ENCODE data around the gene OTOF.

OTOF gene

DNA sequence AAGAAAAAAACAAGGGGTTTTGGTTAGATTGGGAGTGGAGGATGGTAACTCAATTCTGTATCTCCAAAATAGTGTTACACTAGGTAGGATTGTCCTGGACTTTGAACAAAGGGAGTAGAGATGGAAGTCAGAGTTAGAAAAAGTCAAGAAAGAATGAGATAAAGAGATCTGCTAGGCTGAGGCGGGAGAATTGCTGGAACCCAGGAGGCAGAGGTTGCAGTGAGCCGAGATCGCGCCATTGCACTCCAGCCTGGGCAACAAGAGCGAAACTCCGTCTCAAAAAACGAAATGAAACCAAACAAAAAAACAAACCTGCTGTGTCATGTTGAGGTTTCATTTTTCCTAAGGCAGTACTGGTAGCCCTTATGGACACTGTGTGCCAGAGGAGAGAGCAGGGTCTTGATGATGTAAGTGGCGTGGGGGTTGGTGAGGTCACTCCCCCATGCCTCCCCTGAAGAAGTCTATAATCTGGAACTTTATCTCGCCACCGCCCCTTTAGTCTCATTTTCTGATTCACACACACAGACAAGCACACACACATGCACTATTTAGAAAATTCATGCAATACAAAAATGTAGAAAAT lies 65.7 kb downstream of the OTOF start:
- H3K4me1 ChIP-seq (ENCODE audit: control insufficient read depth, insufficient read depth, low read length), result no peaks in the 10 kb centered on the region
- H3K36me3 ChIP-seq (ENCODE audit: insufficient read depth, low read length), result no peaks in the 10 kb centered on the region
- no peak overlapping the region for H3K9ac ChIP-seq (ENCODE audit: low read depth, low read length)
- H3K27me3 ChIP-seq (ENCODE audit: control insufficient read depth, insufficient read depth, low read length), result peaks cover 17% of the 10 kb centered on the region
- no peaks in the 10 kb centered on the region for H3K9me3 ChIP-seq (replicated peaks; ENCODE audit: low read length)
- H3K4me2 ChIP-seq (ENCODE audit: low read length), result no peak overlapping the region
- no peak overlapping the region for H3K4me3 ChIP-seq (ENCODE audit: low read length)

- H3K4me3 ChIP-seq (ENCODE audit: low read length), result no peak overlapping the region
- no peaks in the 10 kb centered on the region for H3K4me1 ChIP-seq (ENCODE audit: control insufficient read depth, insufficient read depth, low read length)
- H3K9ac ChIP-seq (ENCODE audit: low read depth, low read length), result no peak overlapping the region
- peaks cover 20% of the 10 kb centered on the region for H3K27me3 ChIP-seq (ENCODE audit: control insufficient read depth, insufficient read depth, low read length)
- H3K36me3 ChIP-seq (ENCODE audit: insufficient read depth, low read length), result no peaks in the 10 kb centered on the region
- H3K9me3 ChIP-seq (replicated peaks; ENCODE audit: low read length), result no peaks in the 10 kb centered on the region
- no peak overlapping the region for H3K4me2 ChIP-seq (ENCODE audit: low read length)
Measured at GRCh38 chr2:26411419-26411818, 66.5 kb downstream of the OTOF start.

DNA sequence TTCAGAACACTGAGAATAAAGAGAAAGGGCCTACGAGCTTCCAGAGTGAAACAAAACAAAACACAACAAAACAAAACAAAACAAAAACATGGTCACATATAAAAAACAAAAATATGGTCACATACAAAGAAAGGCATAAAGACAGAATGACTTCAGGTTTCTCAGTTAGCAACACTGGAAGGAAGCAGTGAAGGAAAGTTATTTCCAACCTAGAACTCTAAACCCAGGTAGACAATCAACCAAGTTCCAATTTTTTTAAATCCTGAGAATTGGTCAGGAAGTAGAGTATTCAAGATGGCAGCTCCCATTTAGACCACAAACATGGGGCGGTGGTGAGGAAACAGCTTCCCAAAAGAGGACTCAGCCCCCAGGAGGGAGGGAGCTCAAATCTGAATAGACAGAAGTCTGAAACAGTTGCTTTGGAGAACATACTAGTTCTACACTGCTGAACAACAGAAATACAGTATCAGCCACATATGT lies 67.1 kb downstream of the OTOF start:
- Histone ChIP-seq H3K9ac (ENCODE audit: low read depth, low read length) (no peak overlapping the region), H3K4me1 (ENCODE audit: control insufficient read depth, insufficient read depth, low read length) (no peaks in the 10 kb centered on the region), H3K4me3 (ENCODE audit: low read length) (no peak overlapping the region), H3K4me2 (ENCODE audit: low read length) (no peak overlapping the region), H3K27me3 (ENCODE audit: control insufficient read depth, insufficient read depth, low read length) (peaks cover 20% of the 10 kb centered on the region), H3K9me3 (replicated peaks; ENCODE audit: low read length) (no peaks in the 10 kb centered on the region), H3K36me3 (ENCODE audit: insufficient read depth, low read length) (no peaks in the 10 kb centered on the region)

DNA sequence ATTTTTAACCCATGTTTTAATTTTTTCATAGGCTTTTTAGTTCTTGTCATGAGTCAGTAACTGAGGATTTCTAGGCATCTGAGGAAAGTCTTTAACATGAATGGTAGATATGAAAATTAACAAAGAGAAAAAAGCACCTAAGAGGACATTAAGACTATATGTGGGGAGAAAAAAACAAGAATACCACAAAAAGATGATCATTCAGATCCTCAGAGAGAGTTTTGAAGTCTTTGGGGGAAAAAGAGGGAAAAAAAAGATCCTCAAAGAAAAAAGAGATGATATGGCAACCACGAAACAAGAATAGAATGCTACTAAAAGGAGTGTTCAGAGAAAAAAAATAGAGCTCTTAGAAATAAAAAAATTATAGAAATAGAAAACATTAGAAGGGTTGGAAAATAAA lies 68.1 kb downstream of the OTOF start:
- no peak overlapping the region for H3K9ac ChIP-seq (ENCODE audit: low read depth, low read length)
- H3K36me3 ChIP-seq (ENCODE audit: insufficient read depth, low read length), result no peaks in the 10 kb centered on the region
- no peaks in the 10 kb centered on the region for H3K9me3 ChIP-seq (replicated peaks; ENCODE audit: low read length)

DNA sequence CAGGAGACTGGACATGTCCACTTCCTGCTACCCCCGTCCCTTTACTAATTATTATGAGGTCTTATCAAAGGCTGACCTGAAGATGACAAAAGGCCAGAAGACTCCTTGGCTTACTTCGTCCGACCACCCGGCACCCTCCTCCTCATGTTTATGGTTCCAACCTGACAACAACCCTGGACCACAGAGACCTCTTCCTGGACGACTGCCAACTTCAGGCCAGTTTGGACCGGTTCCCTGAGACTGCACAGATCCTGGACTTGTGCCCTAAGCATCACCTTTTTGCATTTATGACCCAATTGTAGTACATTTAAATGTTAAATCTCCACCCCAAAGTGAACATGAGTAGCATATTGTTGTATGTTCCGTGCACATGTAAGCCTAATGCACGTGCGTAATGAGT lies 70.4 kb downstream of the OTOF start:
- no peak overlapping the region for H3K4me2 ChIP-seq (ENCODE audit: low read length)

More for the DNA sequence above, 68.1 kb downstream of the OTOF start:
- H3K4me2 ChIP-seq (ENCODE audit: low read length), result no peak overlapping the region
- no peaks in the 10 kb centered on the region for H3K4me1 ChIP-seq (ENCODE audit: control insufficient read depth, insufficient read depth, low read length)
- H3K4me3 ChIP-seq (ENCODE audit: low read length), result no peak overlapping the region
- peaks cover 20% of the 10 kb centered on the region for H3K27me3 ChIP-seq (ENCODE audit: control insufficient read depth, insufficient read depth, low read length)

More for the DNA sequence above, 70.4 kb downstream of the OTOF start:
- no peaks in the 10 kb centered on the region for H3K9me3 ChIP-seq (replicated peaks; ENCODE audit: low read length)
- no peak overlapping the region for H3K4me3 ChIP-seq (ENCODE audit: low read length)
- H3K4me1 ChIP-seq (ENCODE audit: control insufficient read depth, insufficient read depth, low read length), result no peaks in the 10 kb centered on the region
- H3K9ac ChIP-seq (ENCODE audit: low read depth, low read length), result no peak overlapping the region
- no peaks in the 10 kb centered on the region for H3K36me3 ChIP-seq (ENCODE audit: insufficient read depth, low read length)
- peaks cover 20% of the 10 kb centered on the region for H3K27me3 ChIP-seq (ENCODE audit: control insufficient read depth, insufficient read depth, low read length)

Measured in skeletal muscle satellite cell (primary cell).